ENCODE results near the gene LTBP3.

Gene LTBP3

GRCh38 chr11:65505466-65506289, 52.5 kb downstream of the LTBP3 start:
- DNase-seq, result no peak

DNA sequence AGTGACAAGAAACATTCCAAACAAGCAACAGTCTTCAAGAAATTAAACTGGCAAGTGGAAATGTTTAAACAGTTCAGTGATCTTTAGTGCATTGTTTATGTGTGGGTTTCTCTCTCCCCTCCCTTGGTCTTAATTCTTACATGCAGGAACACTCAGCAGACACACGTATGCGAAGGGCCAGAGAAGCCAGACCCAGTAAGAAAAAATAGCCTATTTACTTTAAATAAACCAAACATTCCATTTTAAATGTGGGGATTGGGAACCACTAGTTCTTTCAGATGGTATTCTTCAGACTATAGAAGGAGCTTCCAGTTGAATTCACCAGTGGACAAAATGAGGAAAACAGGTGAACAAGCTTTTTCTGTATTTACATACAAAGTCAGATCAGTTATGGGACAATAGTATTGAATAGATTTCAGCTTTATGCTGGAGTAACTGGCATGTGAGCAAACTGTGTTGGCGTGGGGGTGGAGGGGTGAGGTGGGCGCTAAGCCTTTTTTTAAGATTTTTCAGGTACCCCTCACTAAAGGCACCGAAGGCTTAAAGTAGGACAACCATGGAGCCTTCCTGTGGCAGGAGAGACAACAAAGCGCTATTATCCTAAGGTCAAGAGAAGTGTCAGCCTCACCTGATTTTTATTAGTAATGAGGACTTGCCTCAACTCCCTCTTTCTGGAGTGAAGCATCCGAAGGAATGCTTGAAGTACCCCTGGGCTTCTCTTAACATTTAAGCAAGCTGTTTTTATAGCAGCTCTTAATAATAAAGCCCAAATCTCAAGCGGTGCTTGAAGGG, 53.3 kb downstream of the LTBP3 start:
- no peak for DNase-seq

GRCh38 chr11:65503949-65504673, 54.0 kb downstream of the LTBP3 start:
- no peak for DNase-seq

DNA sequence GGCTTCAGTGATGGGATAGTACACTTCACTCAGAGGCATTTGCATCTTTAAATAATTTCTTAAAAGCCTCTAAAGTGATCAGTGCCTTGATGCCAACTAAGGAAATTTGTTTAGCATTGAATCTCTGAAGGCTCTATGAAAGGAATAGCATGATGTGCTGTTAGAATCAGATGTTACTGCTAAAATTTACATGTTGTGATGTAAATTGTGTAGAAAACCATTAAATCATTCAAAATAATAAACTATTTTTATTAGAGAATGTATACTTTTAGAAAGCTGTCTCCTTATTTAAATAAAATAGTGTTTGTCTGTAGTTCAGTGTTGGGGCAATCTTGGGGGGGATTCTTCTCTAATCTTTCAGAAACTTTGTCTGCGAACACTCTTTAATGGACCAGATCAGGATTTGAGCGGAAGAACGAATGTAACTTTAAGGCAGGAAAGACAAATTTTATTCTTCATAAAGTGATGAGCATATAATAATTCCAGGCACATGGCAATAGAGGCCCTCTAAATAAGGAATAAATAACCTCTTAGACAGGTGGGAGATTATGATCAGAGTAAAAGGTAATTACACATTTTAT, 54.7 kb downstream of the LTBP3 start:
- DNase-seq, result no peak

DNA sequence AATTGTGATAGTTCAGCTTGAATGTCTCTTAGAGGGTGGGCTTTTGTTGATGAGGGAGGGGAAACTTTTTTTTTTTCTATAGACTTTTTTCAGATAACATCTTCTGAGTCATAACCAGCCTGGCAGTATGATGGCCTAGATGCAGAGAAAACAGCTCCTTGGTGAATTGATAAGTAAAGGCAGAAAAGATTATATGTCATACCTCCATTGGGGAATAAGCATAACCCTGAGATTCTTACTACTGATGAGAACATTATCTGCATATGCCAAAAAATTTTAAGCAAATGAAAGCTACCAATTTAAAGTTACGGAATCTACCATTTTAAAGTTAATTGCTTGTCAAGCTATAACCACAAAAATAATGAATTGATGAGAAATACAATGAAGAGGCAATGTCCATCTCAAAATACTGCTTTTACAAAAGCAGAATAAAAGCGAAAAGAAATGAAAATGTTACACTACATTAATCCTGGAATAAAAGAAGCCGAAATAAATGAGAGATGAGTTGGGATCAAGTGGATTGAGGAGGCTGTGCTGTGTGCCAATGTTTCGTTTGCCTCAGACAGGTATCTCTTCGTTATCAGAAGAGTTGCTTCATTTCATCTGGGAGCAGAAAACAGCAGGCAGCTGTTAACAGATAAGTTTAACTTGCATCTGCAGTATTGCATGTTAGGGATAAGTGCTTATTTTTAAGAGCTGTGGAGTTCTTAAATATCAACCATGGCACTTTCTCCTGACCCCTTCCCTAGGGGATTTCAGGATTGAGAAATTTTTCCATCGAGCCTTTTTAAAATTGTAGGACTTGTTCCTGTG, 55.4 kb downstream of the LTBP3 start:
- no peak for DNase-seq

DNA sequence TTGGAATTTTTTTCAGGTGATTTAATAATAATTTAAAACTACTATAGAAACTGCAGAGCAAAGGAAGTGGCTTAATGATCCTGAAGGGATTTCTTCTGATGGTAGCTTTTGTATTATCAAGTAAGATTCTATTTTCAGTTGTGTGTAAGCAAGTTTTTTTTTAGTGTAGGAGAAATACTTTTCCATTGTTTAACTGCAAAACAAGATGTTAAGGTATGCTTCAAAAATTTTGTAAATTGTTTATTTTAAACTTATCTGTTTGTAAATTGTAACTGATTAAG, 55.9 kb downstream of the LTBP3 start:
- DNase-seq, result no peak

DNA sequence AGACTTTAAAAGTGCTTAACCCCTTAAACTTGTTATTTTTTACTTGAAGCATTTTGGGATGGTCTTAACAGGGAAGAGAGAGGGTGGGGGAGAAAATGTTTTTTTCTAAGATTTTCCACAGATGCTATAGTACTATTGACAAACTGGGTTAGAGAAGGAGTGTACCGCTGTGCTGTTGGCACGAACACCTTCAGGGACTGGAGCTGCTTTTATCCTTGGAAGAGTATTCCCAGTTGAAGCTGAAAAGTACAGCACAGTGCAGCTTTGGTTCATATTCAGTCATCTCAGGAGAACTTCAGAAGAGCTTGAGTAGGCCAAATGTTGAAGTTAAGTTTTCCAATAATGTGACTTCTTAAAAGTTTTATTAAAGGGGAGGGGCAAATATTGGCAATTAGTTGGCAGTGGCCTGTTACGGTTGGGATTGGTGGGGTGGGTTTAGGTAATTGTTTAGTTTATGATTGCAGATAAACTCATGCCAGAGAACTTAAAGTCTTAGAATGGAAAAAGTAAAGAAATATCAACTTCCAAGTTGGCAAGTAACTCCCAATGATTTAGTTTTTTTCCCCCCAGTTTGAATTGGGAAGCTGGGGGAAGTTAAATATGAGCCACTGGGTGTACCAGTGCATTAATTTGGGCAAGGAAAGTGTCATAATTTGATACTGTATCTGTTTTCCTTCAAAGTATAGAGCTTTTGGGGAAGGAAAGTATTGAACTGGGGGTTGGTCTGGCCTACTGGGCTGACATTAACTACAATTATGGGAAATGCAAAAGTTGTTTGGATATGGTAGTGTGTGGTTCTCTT, 56.5 kb downstream of the LTBP3 start:
- no peak for DNase-seq

GRCh38 chr11:65501186-65501471, 57.0 kb downstream of the LTBP3 start:
- no peak for DNase-seq

GRCh38 chr11:65500387-65501185, 57.6 kb downstream of the LTBP3 start:
- DNase-seq, result peak; percentile 77

GRCh38 chr11:65499713-65500386, 58.3 kb downstream of the LTBP3 start:
- no peak for DNase-seq

GRCh38 chr11:65498977-65499712, 59.0 kb downstream of the LTBP3 start, which contains the start of gene MALAT1:
MALAT1 (plus strand) TSS chr11:65499045.
- peak; percentile 98 for DNase-seq

- DNase-seq, result no peak
Observed at GRCh38 chr11:65498727-65498976, 59.5 kb downstream of the LTBP3 start.

DNA sequence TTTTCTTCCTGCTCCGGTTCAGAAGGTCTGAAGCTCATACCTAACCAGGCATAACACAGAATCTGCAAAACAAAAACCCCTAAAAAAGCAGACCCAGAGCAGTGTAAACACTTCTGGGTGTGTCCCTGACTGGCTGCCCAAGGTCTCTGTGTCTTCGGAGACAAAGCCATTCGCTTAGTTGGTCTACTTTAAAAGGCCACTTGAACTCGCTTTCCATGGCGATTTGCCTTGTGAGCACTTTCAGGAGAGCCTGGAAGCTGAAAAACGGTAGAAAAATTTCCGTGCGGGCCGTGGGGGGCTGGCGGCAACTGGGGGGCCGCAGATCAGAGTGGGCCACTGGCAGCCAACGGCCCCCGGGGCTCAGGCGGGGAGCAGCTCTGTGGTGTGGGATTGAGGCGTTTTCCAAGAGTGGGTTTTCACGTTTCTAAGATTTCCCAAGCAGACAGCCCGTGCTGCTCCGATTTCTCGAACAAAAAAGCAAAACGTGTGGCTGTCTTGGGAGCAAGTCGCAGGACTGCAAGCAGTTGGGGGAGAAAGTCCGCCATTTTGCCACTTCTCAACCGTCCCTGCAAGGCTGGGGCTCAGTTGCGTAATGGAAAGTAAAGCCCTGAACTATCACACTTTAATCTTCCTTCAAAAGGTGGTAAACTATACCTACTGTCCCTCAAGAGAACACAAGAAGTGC, 60.0 kb downstream of the LTBP3 start:
- peak; percentile 83 for DNase-seq

GRCh38 chr11:65497141-65498041, 60.8 kb downstream of the LTBP3 start:
- peak; percentile 100 for DNase-seq

DNA sequence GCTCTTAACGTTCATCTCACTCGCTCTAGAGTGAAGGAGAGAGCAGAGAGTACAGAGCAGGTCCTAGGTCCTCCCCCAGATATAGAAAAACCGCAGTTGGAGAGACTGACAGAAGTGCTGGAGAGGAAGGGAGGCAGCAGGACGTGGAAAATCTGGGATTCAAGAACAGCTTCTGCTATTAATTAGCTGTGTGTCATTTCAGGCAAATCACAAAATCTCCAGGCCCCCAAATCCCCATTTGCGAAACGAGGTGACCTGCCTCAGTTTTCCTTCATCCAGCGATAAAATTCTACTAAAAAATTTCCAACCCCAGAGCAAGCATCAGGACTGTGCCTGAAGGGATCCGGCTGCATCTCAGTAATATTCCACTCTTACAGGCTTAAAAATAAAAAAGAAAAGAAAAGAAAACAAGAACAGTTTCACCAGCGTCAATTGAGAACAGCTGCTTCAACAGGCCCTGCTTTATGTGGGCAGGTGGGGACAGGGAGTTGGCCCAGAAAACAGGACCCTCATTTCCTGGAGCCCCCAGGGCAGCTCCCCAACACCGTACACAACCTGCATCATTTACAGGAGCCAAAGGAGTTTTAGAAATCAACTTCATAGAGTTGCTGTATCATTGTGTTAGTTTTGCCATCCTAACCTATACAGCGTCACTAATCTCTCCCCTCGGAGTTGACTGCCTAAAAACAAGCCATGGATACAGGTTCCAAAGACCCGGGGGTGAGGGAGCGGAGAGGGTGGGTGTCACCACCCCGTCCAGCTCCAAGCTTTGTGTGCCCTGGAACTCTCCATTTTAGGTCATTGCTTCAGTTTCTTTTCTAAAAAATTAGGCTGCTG, 61.6 kb downstream of the LTBP3 start:
- peak; percentile 69 for DNase-seq

DNA sequence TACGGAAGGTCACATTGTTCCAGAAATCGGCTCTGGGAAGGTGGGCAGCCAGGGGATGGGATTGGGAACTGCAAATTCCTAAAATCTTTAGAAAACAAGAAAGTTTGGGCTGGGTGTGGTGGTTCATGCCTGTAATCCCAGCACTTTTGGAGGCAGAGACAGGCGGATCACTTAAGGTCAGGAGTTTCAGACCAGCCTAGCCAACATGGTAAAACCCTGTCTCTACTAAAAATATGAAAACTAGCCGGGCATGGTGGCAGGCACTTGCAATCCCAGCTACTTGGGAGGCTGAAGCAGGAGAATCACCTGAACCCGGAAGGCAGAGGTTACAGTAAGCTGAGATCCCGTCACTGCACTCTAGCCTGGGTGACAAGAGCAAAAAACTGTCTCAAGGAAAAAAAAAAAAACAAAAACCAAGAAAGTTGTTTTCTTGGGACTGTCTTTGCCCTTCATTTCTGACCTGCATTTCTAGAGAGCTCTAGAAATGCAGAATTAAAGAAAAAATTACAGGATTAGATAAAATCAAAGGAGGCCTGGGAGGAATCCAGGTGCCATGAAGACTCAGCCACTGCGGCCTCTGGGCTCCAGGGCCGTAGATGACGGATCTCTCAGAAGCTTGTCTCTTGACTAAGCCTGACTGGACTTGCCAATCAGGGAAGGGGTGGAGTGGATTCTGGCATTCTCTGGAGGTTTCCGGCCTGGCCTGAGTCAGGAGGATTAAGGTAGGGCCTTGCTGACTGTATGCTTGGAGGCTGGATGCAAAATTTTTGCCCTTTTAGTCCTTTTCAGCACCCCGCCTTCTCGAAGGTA, 64.6 kb downstream of the LTBP3 start:
- DNase-seq, result no peak

All from right forelimb (tissue), 1 donor.